CD4-positive, alpha-beta T cell (primary cell): ENCODE measurements around the gene SAMD4A. TPM values are rescaled to one million over a fixed set of nuclear protein-coding genes. Genes with fewer than 3 reads are reported as not detected.

ENCODE experiments used
- ATAC-seq: fragments of 200-7000 bp; cut with Tn5 transposase; one replicate; pipeline ENCODE4 v1.10.0; 2022; ENCODE audit warnings: mild to moderate bottlenecking; ENCODE audit not compliant: poor library complexity
- CTCF ChIA-PET: fragments of 350-600 bp; sonication (Branson Sonifier 250); formaldehyde crosslinking; loops from one replicate; lab custom pipeline; 2021; ENCODE audit warnings: antibody characterized with exemption, inconsistent platforms; lab: Charles Lee
- POLR2A ChIA-PET: fragments of 350-600 bp; sonication (Branson Sonifier 250); formaldehyde crosslinking; loops from one replicate; lab custom pipeline; 2021; ENCODE audit warnings: antibody characterized with exemption, inconsistent platforms; lab: Charles Lee
- DNase-seq, 14 experiments: peaks; one replicate each; pipeline ENCODE4 v3.0.0-alpha.2; 2013 to 2020; ENCODE audit warnings: mixed read lengths in 2 of 14
- H3K27ac ChIP-seq, 2 donors: one replicate each; pipeline versions ENCODE4 v1.5.1 to v1.7.0; 2013; ENCODE audit warnings: low read length in 2 of 2, low read depth in 1 of 2, mild to moderate bottlenecking in 1 of 2
- H3K27me3 ChIP-seq, 2 experiments: 1 replicate in 1 of 2; 2 replicates in 1 of 2; pipeline versions ENCODE4 v1.6.1 to v1.7.0; 2013; ENCODE audit warnings: low read length in 2 of 2, control low read depth in 1 of 2, mild to moderate bottlenecking in 1 of 2, moderate library complexity in 1 of 2; ENCODE audit not compliant: insufficient read depth in 2 of 2, control insufficient read depth in 1 of 2
- H3K36me3 ChIP-seq: one replicate; pipeline ENCODE4 v1.6.1; 2013; ENCODE audit warnings: low read length, control low read depth; ENCODE audit not compliant: insufficient read depth
- H3K4me1 ChIP-seq: one replicate; pipeline ENCODE4 v1.6.1; 2013; ENCODE audit warnings: low read length, control low read depth; ENCODE audit not compliant: insufficient read depth
- H3K4me3 ChIP-seq: one replicate; pipeline ENCODE4 v1.5.1; 2013; ENCODE audit warnings: mild to moderate bottlenecking, low read length, moderate library complexity
- H3K9me3 ChIP-seq, 2 experiments: 1 replicate in 1 of 2; 2 replicates in 1 of 2; pipeline versions ENCODE4 v1.6.1 to v1.7.0; 2013; ENCODE audit warnings: low read length in 2 of 2, mild to moderate bottlenecking in 2 of 2, control low read depth in 1 of 2, moderate library complexity in 1 of 2; ENCODE audit not compliant: control insufficient read depth in 1 of 2, insufficient read depth in 1 of 2
- H3K27ac Mint-ChIP-seq: one replicate; pipeline ENCODE4 v1.8.0; 2020; ENCODE audit warnings: mixed read lengths
- H3K27me3 Mint-ChIP-seq: one replicate; pipeline ENCODE4 v1.8.0; 2021; ENCODE audit warnings: mixed read lengths
- H3K36me3 Mint-ChIP-seq: one replicate; pipeline ENCODE4 v1.8.0; 2021; ENCODE audit warnings: low read depth, mixed read lengths
- H3K4me1 Mint-ChIP-seq: one replicate; pipeline ENCODE4 v1.8.0; 2021; ENCODE audit warnings: low read depth, mixed read lengths
- H3K4me3 Mint-ChIP-seq: one replicate; pipeline ENCODE4 v1.8.0; 2020; ENCODE audit warnings: mild to moderate bottlenecking, mixed read lengths
- H3K9me3 Mint-ChIP-seq: one replicate; pipeline ENCODE4 v1.8.0; 2020; ENCODE audit warnings: mixed read lengths
- CTCF ChIP-seq: fragments of 200-600 bp; IDR thresholded peaks from one replicate; pipeline ENCODE4 v1.8.0; 2022; ENCODE audit warnings: antibody characterized with exemption, mild to moderate bottlenecking
- intact Hi-C, 2 experiments: fragments of 100-400 bp; cut with DNase I in 1 of 2; cut with micrococcal nuclease in 1 of 2; formaldehyde crosslinking; loops; one replicate each; pipeline versions ENCODE4 v1.15.1 to v1.9.0; 2023 to 2025; cut with DNase I, micrococcal nuclease
- total RNA-seq, 174 experiments: library from RNA in 2 of 174; stranded (reverse) in 2 of 174; gene quantifications; one replicate each; pipeline ENCODE4 v1.2.3 and lab custom pipeline; 2021 to 2026

The SAMD4A gene
- total RNA-seq, 2 experiments from 2014 or later, result 1.9 to 2.3 TPM

GRCh38 chr14:54554401-54554800 is 12.5 kb upstream of the SAMD4A start:
- Mint-ChIP-seq H3K36me3 (no peaks in the 10 kb centered on the region), H3K27ac (no peak overlapping the region), H3K4me1 (no peaks in the 10 kb centered on the region), H3K4me3 (no peak overlapping the region), H3K9me3 (no peaks in the 10 kb centered on the region), H3K27me3 (peaks cover 5% of the 10 kb centered on the region)
- no peak for DNase-seq
- no peak overlapping the region for H3K4me3 ChIP-seq
- intact Hi-C loops, result no loop called here
- H3K27me3 ChIP-seq, result no peaks in the 10 kb centered on the region
- TF ChIP-seq CTCF, result no peak
- H3K27ac ChIP-seq, result no peak overlapping the region
- ATAC-seq, result no peak
- no peaks in the 10 kb centered on the region for H3K4me1 ChIP-seq
- ChIA-PET CTCF (no interaction called here), POLR2A (no interaction called here)
- H3K9me3 ChIP-seq, result no peaks in the 10 kb centered on the region
- H3K36me3 ChIP-seq, result no peaks in the 10 kb centered on the region

- DNase-seq (no peak), ATAC-seq (no peak)
- CTCF ChIA-PET, result no interaction called here
- H3K4me1 ChIP-seq, result no peaks in the 10 kb centered on the region
- no peak overlapping the region for H3K27ac Mint-ChIP-seq
- H3K27me3 Mint-ChIP-seq, result peaks cover 6% of the 10 kb centered on the region
- H3K36me3 Mint-ChIP-seq, result no peaks in the 10 kb centered on the region
- H3K36me3 ChIP-seq, result no peaks in the 10 kb centered on the region
- no peak for TF ChIP-seq CTCF
- no peaks in the 10 kb centered on the region for H3K9me3 Mint-ChIP-seq
- H3K4me3 ChIP-seq, result no peak overlapping the region
- no peak overlapping the region for H3K4me3 Mint-ChIP-seq
- H3K27ac ChIP-seq, result no peak overlapping the region
- no peaks in the 10 kb centered on the region for H3K9me3 ChIP-seq
- POLR2A ChIA-PET, result no interaction called here
- H3K4me1 Mint-ChIP-seq, result no peaks in the 10 kb centered on the region
- intact Hi-C loops, result no loop called here
- H3K27me3 ChIP-seq, result no peaks in the 10 kb centered on the region
These were observed 11.3 kb upstream of the SAMD4A start for GRCh38 chr14:54555651-54556050.

GRCh38 chr14:54556535-54556934 is 10.4 kb upstream of the SAMD4A start:
- ATAC-seq (no peak), DNase-seq (no peak)
- no peak overlapping the region for H3K4me3 ChIP-seq
- POLR2A ChIA-PET, result no interaction called here
- Mint-ChIP-seq H3K4me1 (no peaks in the 10 kb centered on the region), H3K36me3 (no peaks in the 10 kb centered on the region), H3K4me3 (no peak overlapping the region), H3K27me3 (peaks cover 6% of the 10 kb centered on the region), H3K27ac (no peak overlapping the region), H3K9me3 (no peaks in the 10 kb centered on the region)
- no peak overlapping the region for H3K27ac ChIP-seq
- no peaks in the 10 kb centered on the region for H3K36me3 ChIP-seq
- H3K27me3 ChIP-seq, result no peaks in the 10 kb centered on the region
- no peaks in the 10 kb centered on the region for H3K9me3 ChIP-seq
- intact Hi-C loops, result no loop called here
- no peak for TF ChIP-seq CTCF
- CTCF ChIA-PET, result no interaction called here
- no peaks in the 10 kb centered on the region for H3K4me1 ChIP-seq
